Mucosa of stomach (tissue), 1 donor: ENCODE data around the gene TRIOBP.

Experiments used
- H3K27me3 ChIP-seq: one replicate; pipeline ENCODE4 v1.7.0; 2013; ENCODE audit warnings: mild to moderate bottlenecking, low read length; ENCODE audit not compliant: control insufficient read depth, insufficient read depth
- H3K36me3 ChIP-seq: one replicate; pipeline ENCODE4 v1.7.0; 2013; ENCODE audit warnings: low read length; ENCODE audit not compliant: control insufficient read depth, insufficient read depth
- H3K4me1 ChIP-seq: one replicate; pipeline ENCODE4 v1.7.0; 2013; ENCODE audit warnings: mild to moderate bottlenecking, low read length; ENCODE audit not compliant: control insufficient read depth, insufficient read depth
- H3K4me3 ChIP-seq: one replicate; pipeline ENCODE4 v1.7.0; 2013; ENCODE audit warnings: low read length
- H3K9ac ChIP-seq: one replicate; pipeline ENCODE4 v1.7.0; 2013; ENCODE audit warnings: mild to moderate bottlenecking, low read length, moderate library complexity
- H3K9me3 ChIP-seq: one replicate; pipeline ENCODE4 v1.7.0; 2013; ENCODE audit warnings: mild to moderate bottlenecking, low read length, moderate library complexity; ENCODE audit not compliant: control insufficient read depth
- donor health status: Pancreatic carcinoma.

The TRIOBP gene

GRCh38 chr22:37803195-37803638 lies 106.4 kb downstream of the TRIOBP start:
- peak overlapping the region; percentile 82 for H3K9ac ChIP-seq
- H3K36me3 ChIP-seq, result no peaks in the 10 kb centered on the region
- H3K4me3 ChIP-seq, result peak overlapping the region; percentile 35
- H3K4me1 ChIP-seq, result peaks cover 29% of the 10 kb centered on the region
- H3K27me3 ChIP-seq, result peaks cover 3% of the 10 kb centered on the region
- no peaks in the 10 kb centered on the region for H3K9me3 ChIP-seq

- Histone ChIP-seq H3K4me3 (peak overlapping the region; percentile 35), H3K9me3 (no peaks in the 10 kb centered on the region), H3K27me3 (peaks cover 3% of the 10 kb centered on the region), H3K9ac (peak overlapping the region; percentile 82), H3K4me1 (peaks cover 35% of the 10 kb centered on the region), H3K36me3 (no peaks in the 10 kb centered on the region)
Observed at GRCh38 chr22:37803639-37804351, 106.9 kb downstream of the TRIOBP start.

- peaks cover 3% of the 10 kb centered on the region for H3K27me3 ChIP-seq
- peaks cover 41% of the 10 kb centered on the region for H3K4me1 ChIP-seq
- no peaks in the 10 kb centered on the region for H3K36me3 ChIP-seq
- no peaks in the 10 kb centered on the region for H3K9me3 ChIP-seq
- H3K9ac ChIP-seq, result peak overlapping the region; percentile 68
- H3K4me3 ChIP-seq, result no peak overlapping the region
Observed at GRCh38 chr22:37804352-37804880, 107.6 kb downstream of the TRIOBP start.

DNA sequence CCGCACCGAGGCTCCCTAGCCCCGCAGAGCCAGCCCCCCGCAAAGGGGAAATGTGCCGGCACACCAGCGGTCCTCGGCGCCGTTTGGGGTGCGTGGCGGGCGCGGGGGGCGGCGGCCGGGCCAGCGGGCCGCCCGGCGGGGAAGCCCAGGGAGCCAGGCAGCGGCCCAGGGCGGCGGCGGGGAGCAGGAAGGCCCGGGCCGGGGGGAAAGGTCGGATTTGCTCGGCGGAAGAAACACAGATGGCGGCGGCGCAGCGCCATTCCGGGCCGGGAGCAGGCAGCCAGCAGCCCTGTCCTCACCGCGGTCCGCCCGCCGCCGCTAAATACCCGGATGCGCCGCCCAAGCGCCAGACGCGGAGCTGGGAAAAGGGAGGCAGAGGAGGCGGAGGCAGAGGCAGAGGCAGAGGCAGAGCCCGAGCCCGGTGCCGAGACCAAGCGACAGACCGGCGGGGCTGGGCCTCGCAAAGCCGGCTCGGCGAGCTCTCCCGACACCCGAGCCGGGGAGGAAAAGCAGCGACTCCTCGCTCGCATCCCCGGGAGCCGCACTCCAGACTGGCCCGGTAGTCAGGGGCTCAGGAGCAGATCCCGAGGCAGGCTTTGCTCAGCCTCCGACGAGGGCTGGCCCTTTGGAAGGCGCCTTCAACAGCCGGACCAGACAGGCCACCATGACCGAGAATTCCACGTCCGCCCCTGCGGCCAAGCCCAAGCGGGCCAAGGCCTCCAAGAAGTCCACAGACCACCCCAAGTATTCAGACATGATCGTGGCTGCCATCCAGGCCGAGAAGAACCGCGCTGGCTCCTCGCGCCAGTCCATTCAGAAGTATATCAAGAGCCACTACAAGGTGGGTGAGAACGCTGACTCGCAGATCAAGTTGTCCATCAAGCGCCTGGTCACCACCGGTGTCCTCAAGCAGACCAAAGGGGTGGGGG lies 108.3 kb downstream of the TRIOBP start:
- H3K4me1 ChIP-seq, result peaks cover 42% of the 10 kb centered on the region
- H3K4me3 ChIP-seq, result peak overlapping the region; percentile 94
- peak overlapping the region; percentile 96 for H3K9ac ChIP-seq
- no peaks in the 10 kb centered on the region for H3K9me3 ChIP-seq
- H3K27me3 ChIP-seq, result peaks cover 3% of the 10 kb centered on the region
- H3K36me3 ChIP-seq, result no peaks in the 10 kb centered on the region

DNA sequence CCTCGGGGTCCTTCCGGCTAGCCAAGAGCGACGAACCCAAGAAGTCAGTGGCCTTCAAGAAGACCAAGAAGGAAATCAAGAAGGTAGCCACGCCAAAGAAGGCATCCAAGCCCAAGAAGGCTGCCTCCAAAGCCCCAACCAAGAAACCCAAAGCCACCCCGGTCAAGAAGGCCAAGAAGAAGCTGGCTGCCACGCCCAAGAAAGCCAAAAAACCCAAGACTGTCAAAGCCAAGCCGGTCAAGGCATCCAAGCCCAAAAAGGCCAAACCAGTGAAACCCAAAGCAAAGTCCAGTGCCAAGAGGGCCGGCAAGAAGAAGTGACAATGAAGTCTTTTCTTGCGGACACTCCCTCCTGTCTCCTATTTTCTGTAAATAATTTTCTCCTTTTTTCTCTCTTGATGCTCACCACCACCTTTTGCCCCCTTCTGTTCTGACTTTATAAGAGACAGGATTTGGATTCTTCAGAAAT lies 109.0 kb downstream of the TRIOBP start:
- peak overlapping the region; percentile 94 for H3K4me3 ChIP-seq
- peak overlapping the region; percentile 96 for H3K9ac ChIP-seq
- no peaks in the 10 kb centered on the region for H3K9me3 ChIP-seq
- peaks cover 42% of the 10 kb centered on the region for H3K4me1 ChIP-seq
- peaks cover 3% of the 10 kb centered on the region for H3K27me3 ChIP-seq
- H3K36me3 ChIP-seq, result no peaks in the 10 kb centered on the region

DNA sequence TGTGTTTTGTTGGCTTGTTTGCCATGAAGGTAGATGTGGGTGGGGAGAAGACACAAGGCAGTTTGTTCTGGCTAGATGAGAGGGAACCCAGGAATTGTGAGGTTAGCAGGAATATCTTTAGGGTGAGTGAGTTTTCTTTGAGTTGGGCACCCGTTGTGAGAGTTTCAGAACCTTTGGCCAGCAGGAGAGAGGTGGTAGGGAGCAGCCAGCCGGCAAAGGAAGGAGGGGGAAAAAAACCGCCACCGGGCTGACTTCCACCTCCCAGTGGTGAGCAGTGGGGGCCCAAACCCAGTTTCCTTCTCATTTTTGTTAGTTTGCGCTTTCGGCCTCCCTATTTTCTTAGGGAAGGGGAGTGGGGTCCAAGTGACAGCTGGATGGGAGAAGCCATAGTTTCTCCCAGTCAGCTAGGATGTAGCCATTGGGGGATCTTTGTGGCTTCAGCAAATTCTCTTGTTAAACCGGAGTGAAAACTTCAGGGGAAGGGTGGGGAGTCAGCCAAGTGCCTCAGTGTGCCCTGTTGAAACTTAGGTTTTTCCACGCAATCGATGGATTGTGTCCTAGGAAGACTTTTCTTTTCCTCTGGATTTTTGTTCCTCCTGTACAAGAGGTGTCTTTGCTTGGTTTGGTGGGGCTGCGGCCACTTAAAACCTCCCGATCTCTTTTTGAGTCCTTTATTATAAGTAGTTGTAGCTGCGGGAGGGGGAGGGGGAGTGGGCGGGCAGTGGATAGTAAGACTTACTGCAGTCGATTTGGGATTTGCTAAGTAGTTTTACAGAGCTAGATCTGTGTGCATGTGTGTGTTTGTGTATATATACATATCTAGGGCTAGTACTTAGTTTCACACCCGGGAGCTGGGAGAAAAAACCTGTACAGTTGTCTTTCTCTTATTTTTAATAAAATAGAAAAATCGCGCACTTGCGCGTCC lies 109.8 kb downstream of the TRIOBP start:
- H3K4me3 ChIP-seq, result peak overlapping the region; percentile 94
- peak overlapping the region; percentile 96 for H3K9ac ChIP-seq
- H3K4me1 ChIP-seq, result peaks cover 42% of the 10 kb centered on the region
- H3K36me3 ChIP-seq, result no peaks in the 10 kb centered on the region
- H3K9me3 ChIP-seq, result no peaks in the 10 kb centered on the region
- peaks cover 3% of the 10 kb centered on the region for H3K27me3 ChIP-seq

GRCh38 chr22:37807410-37808293 lies 110.8 kb downstream of the TRIOBP start, which contains the start of gene GCAT:
Gene GCAT (plus strand): TSS chr22:37807934. CDS start chr22:37807968, 34 bp downstream.
- Histone ChIP-seq H3K4me3 (peak within 1 kb of the TSS; percentile 94), H3K9ac (peak within 1 kb of the TSS; percentile 96), H3K36me3 (no peaks in the 10 kb centered on the region), H3K27me3 (peaks cover 3% of the 10 kb centered on the region), H3K4me1 (peaks cover 42% of the 10 kb centered on the region), H3K9me3 (no peaks in the 10 kb centered on the region)

- Histone ChIP-seq H3K27me3 (peaks cover 3% of the 10 kb centered on the region), H3K4me1 (peaks cover 35% of the 10 kb centered on the region)
Observed at GRCh38 chr22:37808294-37808657, 111.4 kb downstream of the TRIOBP start.

GRCh38 chr22:37809672-37810333 lies 113.0 kb downstream of the TRIOBP start:
- Histone ChIP-seq H3K4me3 (no peak overlapping the region), H3K4me1 (peaks cover 23% of the 10 kb centered on the region), H3K36me3 (no peaks in the 10 kb centered on the region), H3K27me3 (peaks cover 3% of the 10 kb centered on the region), H3K9ac (no peak overlapping the region), H3K9me3 (no peaks in the 10 kb centered on the region)

More at GRCh38 chr22:37808294-37808657, 111.4 kb downstream of the TRIOBP start:
- Histone ChIP-seq H3K36me3 (no peaks in the 10 kb centered on the region), H3K4me3 (peak overlapping the region; percentile 94), H3K9me3 (no peaks in the 10 kb centered on the region), H3K9ac (peak overlapping the region; percentile 96)

GRCh38 chr22:37811867-37812266 lies 115.0 kb downstream of the TRIOBP start:
- peaks cover 16% of the 10 kb centered on the region for H3K4me1 ChIP-seq
- no peak overlapping the region for H3K9ac ChIP-seq
- no peak overlapping the region for H3K4me3 ChIP-seq
- H3K36me3 ChIP-seq, result no peaks in the 10 kb centered on the region
- no peaks in the 10 kb centered on the region for H3K27me3 ChIP-seq
- H3K9me3 ChIP-seq, result no peaks in the 10 kb centered on the region
